Suppressor macrophage treated with lipopolysaccharide for 4 hours (primary cell): ENCODE results near the gene HDAC4.

Experiments
- DNase-seq: peaks from one replicate; pipeline ENCODE4 v3.0.0-alpha.2; 2020

The HDAC4 gene

GRCh38 chr2:239247401-239248245 is 153.2 kb downstream of the HDAC4 start:
- DNase-seq: no peak

DNA sequence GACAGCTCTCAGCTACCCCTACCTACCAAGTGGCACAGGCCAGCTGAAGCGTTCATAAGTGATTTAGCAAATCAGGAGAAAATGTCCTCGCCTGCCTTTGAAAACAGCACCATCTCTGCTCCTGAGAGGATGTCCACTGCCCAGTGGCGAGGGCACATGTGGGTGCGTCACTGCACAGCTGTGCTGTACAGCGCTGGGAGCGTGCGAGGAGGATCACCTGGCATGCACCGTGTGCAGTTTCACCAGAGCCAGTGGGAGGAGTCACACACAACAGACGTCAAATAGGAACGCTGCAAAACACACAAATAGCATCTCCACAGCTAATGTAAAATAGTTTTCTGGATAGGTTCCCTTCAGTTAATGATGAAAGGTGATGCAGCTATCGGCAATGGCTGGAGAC is 154.1 kb downstream of the HDAC4 start:
- DNase-seq: no peak

- DNase-seq: no peak
Measured at GRCh38 chr2:239245872-239246721, 154.7 kb downstream of the HDAC4 start.

GRCh38 chr2:239245107-239245506 is 155.7 kb downstream of the HDAC4 start:
- DNase-seq: no peak

DNA sequence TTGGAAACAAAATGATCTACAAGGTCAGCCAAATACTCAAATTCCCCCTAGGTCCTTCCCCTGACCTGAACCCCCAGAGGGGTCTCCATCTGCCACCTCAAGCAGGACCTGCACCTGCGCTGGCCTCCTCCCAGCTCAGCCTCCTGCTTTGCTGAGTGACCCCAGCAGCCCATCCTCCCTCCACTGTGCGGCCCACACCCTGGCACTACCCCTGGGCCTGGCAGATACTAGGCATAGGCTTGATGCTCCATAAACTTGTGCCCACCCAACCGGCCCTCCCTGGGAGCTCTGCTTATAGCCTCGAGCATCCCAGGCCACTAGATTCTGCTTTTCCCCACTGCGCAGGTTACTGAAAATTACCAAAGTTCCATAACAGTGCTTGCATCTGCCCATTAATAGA is 156.2 kb downstream of the HDAC4 start:
- no peak for DNase-seq

- no peak for DNase-seq
Measured at GRCh38 chr2:239241431-239241960, 159.3 kb downstream of the HDAC4 start.

DNA sequence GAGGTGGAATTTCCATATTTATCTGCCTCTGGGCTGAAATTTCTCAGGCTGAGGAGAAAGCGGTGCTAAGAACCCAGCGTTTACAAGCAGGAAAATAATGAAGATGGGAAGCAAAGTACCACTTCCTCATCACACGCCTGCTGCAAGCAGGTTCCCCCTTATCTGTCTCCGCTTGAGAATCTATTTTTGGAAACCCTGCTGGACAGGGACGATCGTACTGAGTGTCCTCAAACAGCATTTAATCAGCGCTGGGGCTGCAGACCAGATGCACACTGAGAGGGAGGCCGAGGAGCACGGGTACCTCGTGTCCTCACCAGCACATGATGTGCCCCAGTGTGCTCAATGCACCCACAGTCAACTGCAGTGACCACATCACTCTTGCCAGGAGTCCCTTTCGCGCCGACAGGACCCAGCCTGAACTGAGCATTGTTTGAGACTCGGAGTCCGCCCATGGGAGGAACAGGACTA is 160.4 kb downstream of the HDAC4 start:
- DNase-seq: peak; percentile 45

DNA sequence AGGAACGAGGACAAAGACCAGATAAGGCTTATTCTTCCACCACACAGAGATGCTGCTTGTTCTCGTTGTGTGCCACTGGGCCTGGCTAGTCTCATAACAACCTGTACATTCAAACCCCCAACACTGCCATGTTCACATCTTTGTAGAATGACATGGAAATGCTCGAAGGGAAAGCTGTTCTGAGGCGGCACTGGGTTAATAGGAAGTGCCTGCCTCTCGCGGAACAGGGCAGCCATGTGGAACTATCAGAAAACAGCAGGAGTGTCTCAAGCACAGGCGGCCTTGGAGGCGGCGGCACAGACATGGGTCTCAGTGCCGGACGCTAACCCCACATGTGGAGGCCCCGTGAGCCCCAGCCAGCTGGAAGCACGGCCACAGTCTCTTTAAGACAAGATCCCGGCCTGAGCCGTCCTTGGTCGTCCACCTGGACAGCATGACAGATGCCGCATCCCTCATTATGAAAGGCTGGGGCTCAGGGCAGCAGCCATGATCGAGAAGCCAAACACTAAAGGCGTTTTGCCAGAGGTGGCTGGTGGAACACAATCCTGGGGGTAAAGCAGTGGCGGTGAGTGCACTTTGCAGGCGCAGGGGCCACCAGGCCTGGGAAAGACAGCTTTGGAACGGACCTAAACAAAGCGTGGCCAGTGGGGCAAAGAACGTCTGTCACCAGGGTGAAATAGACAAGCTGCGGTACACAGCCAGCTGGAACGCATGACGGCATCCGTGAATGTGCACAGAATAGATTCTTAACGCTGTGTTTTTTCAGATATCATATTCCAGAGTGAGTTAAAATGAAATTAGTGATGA is 161.0 kb downstream of the HDAC4 start:
- no peak for DNase-seq

DNA sequence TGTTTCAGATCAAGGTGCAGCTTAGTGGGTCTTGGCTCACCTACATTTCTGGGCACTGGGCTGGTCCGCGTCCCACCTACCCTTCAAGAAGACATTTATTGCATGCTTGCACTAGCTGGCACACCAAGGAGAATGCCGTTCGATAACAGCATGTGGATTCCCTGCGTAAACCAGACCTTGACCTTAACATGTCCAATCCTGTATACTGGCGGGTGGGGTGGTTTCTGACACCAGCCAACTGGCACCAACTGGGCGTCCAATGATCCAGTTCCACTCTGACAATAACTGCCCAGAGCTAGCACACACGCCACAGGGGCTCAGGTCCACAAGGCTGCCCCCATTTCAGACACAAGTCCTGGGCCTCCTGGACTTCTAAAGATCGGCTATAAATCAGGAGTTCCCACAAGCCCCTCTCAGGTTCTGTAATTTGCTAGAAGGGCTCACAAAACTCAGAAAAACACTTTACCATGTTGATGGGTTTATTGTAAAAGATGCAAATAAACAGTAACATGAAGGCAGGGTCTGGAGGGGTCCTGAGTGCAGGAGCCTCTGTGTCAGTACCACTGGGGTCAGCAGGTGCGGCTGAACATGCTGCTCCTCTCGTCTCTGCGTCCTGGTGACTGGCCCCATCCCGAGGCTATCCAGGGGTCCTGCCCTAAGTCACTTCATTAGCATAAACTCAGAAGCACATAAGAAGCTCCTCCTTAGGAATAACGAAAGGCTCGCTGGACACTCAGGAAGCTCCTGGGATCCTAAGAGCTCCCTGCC is 161.8 kb downstream of the HDAC4 start:
- DNase-seq: no peak

DNA sequence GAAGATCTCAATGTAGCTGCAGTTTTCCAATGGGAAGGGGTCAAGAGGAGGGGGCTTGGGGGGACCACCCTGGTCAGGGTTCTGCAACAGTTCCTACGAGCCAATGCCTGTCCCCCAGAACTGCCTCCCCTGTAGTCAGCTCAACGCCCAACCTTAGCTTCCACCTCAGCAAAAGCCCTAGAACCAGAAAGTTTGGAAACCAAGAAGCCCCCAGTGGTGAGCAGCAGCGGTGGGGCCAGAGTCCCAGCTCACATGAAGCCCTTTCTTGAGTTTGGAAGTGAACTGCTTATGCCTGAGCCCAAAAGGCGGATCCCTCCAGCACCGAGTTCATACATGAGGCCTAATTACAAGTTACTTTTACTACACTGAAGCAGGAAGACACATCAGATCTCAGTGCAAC is 162.4 kb downstream of the HDAC4 start:
- no peak for DNase-seq

- no peak for DNase-seq
Measured at GRCh38 chr2:239236808-239237205, 164.0 kb downstream of the HDAC4 start.

DNA sequence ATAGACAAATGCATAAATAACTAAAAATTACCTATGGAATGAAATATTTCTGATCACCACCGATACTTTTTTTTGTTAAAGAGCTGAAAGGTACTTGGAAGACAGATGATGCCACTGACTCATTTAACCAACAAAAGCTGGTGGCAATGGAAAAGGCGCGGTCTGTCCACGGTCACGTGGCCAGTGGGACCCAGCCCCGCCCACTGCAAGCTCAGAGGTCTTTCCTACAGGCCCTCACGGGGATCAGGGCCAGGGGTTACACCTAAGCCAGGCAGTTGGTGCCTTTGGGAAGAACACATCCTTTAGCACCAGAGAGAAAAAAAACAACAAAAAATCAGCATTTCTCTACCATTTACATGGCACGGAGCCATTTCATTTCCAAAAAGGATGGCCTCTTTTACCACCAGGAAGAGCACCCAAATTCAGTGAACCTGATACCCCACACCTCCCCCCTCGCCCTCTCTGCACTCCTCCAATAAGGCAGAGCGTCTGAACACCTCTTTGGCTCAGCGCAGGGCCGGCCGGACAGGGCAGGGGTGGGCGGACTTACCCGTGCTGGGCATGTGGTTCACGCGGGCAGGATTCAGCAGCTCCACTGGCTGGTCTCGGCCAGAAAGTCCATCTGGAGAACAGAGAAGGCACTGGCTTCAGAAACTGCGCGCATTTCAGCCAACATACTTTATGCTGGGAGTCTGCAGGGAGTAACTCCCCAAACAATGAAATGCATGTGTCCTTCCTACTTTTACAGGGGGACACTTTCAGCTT is 164.6 kb downstream of the HDAC4 start:
- DNase-seq: no peak

DNA sequence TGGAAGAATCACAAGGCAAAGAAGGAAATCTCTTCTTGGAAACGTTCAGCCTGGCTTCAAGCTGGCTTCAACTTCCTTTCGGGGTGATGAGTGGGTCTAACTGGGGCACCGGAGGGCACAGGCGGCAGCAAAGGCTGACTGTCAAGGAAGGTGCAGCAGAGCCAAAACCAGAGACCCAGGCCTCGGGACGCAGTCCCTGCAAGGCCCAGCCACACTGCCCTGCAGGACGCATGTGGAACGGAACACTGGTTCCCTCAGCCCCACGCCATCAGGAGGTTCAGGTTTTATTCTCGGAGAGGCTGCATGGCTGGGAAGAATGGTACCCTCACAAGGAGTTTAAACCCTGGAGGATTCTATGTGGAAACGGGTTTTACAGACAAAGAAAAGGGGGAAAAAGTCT is 165.5 kb downstream of the HDAC4 start:
- DNase-seq: no peak

GRCh38 chr2:239234191-239235175 is 166.3 kb downstream of the HDAC4 start:
- peak; percentile 61 for DNase-seq

GRCh38 chr2:239233576-239233975 is 167.2 kb downstream of the HDAC4 start:
- DNase-seq: no peak

DNA sequence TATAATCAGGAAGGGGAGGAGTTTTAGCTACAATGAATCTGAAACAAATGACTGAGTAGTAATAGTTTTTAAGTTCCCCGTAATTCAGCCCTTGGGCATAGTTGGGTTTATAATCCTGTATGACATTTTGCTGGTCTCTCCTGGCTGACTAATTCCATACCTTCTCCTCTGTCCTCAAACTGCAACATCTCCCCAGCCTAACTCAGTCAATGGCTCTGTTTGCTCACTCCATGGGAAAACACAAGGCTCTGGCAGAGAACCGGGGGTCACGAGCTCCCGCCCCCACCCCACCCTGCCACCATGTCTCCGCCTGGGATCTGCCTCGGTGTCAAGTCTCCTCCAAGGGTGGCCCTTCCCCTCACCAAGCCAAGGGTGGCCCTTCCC is 168.6 kb downstream of the HDAC4 start:
- no peak for DNase-seq

DNA sequence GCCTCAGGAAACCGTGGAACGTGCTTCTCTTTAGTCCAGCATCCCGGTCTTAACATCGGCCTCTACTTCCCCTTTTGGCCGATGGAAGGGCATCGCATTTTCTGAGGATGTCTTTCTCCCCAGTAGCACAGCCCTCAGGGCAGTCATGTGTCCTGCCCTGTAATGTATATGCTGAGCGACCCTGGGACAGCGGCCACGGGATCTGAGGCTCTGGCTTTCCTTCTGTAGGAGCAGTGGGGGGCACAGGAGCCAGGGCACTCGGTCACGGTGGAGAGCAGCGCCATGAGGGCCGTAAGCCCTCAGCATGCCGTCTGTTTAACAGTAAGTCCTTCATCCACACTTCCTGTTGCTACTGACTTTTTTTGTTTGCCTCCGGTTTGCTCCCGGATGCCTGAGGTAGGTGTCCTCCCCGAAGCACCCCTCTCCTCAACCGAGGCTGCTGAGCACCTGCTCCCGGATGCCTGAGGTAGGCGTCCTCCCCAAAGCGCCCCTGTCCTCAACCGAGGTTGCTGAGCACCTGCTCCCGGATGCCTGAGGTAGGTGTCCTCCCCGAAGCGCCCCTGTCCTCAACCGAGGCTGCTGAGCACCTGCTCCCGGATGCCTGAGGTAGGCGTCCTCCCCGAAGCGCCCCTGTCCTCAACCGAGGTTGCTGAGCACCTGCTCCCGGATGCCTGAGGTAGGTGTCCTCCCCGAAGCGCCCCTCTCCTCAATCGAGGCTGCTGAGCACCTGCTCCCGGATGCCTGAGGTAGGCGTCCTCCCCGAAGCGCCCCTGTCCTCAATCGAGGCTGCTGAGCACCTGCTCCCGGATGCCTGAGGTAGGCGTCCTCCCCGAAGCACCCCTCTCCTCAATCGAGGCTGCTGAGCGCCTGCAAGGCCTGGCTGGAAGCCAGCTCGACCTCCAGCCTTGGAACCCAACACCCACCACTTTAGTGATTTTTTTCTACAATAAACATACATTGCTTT is 169.3 kb downstream of the HDAC4 start:
- peak; percentile 43 for DNase-seq

DNA sequence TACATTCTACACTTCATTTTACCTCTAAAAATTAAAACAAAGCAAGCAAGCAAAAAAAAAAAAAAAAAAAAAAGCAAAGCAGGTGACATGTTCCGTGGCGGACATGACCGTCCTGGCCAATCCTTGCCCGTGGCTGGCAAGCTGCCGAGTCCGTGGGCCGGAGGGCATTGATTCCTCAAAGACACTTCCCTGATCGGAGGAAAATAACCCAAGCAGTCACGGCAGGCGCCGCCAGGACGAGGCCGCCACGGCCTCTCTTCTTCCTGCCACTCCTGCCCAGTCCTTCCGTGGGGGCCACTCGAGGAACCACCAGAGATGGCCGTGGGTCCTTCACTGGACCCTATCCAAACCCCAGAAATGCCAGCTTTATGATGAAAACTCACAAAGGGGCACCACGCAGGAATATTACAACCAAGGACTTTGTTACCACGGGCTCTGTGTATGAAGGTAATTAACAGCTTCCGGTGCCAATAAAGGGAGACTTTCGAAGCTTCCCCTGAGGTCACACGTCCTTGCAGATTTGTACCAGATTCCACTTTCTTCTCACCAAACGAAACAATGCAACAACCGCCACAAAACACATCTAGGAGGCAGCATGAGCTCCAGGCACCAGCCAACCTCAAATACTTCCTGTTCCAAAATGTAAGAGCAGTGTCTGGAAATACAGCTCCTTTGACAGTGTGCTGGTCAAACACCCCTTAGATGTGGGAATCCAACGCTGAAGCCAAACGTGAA is 170.3 kb downstream of the HDAC4 start:
- peak; percentile 74 for DNase-seq
